GM19463 (cell line): ENCODE data around the gene S100A16.
A peak's percentile ranks its signal among the peaks of the same experiment; 100 is the strongest.

Source experiments
- ATAC-seq: cut with Tn5 transposase; IDR thresholded peaks from one replicate; pipeline ENCODE4 v1.9.1; 2021; ENCODE audit warnings: mild to moderate bottlenecking, moderate library complexity; ENCODE audit not compliant: unreplicated experiment

S100A16 gene

GRCh38 chr1:153638261-153638660 lies 25.3 kb upstream of the S100A16 start:
- ATAC-seq = no peak

- ATAC-seq = no peak
These were observed 23.4 kb upstream of the S100A16 start for GRCh38 chr1:153636312-153636711.

GRCh38 chr1:153635872-153636271 lies 22.9 kb upstream of the S100A16 start:
- ATAC-seq = no peak

GRCh38 chr1:153633754-153634665 lies 21.1 kb upstream of the S100A16 start, which contains the start of gene CHTOP:
TSS of gene CHTOP (plus strand) at chr1:153634066. CDS start at chr1:153636589, 2,523 bp downstream.
- peak; percentile 84 for ATAC-seq

GRCh38 chr1:153633161-153633753 lies 20.3 kb upstream of the S100A16 start:
- no peak for ATAC-seq

- no peak for ATAC-seq
These were observed 18.4 kb upstream of the S100A16 start for GRCh38 chr1:153631047-153632022.

GRCh38 chr1:153630384-153630783 lies 17.4 kb upstream of the S100A16 start:
- no peak for ATAC-seq

GRCh38 chr1:153629971-153630370 lies 17.0 kb upstream of the S100A16 start:
- no peak for ATAC-seq

GRCh38 chr1:153629343-153629665 lies 16.4 kb upstream of the S100A16 start:
- no peak for ATAC-seq

GRCh38 chr1:153628638-153629342 lies 15.9 kb upstream of the S100A16 start:
- no peak for ATAC-seq

GRCh38 chr1:153627715-153628626 lies 15.0 kb upstream of the S100A16 start, which contains the start of gene S100A1:
TSS of gene S100A1 (plus strand) at chr1:153628434. CDS start at chr1:153630522, 2,088 bp downstream.
- no peak for ATAC-seq

- no peak for ATAC-seq
These were observed 14.2 kb upstream of the S100A16 start, which contains the start of gene S100A13 for GRCh38 chr1:153626904-153627714. TSS of gene S100A13 (minus strand) at chr1:153627505. CDS start at chr1:153626472, 1,033 bp downstream.

GRCh38 chr1:153626477-153626903 lies 13.6 kb upstream of the S100A16 start:
- no peak for ATAC-seq

- ATAC-seq = no peak
These were observed 12.2 kb upstream of the S100A16 start for GRCh38 chr1:153624965-153625611.

- ATAC-seq = no peak
These were observed 10.2 kb upstream of the S100A16 start for GRCh38 chr1:153623101-153623500.

GRCh38 chr1:153619171-153619570 lies 6.2 kb upstream of the S100A16 start:
- ATAC-seq = no peak

GRCh38 chr1:153617663-153618062 lies 4.7 kb upstream of the S100A16 start:
- ATAC-seq = no peak

GRCh38 chr1:153616917-153617311 lies 4.0 kb upstream of the S100A16 start:
- ATAC-seq = no peak
